Neural cell (in vitro differentiated cells): Measurements from ENCODE around the gene RAB1A. TPM values are rescaled to one million over a fixed set of nuclear protein-coding genes. Genes with fewer than 3 reads are reported as not detected.
"Not testable (repeated sequence)": the region's sequence is repeated elsewhere in the genome, so short reads cannot be mapped to it uniquely, and the experiment has no call there.

Experiments used
- H2AFZ ChIP-seq: fragments of 200-600, 300-800 bp; sonication (generic), shearing (Covaris generic); 2 replicates; pipeline ENCODE4 v1.6.0; 2014; ENCODE audit warnings: low read depth, mild to moderate bottlenecking, antibody characterized with exemption, low read length, moderate library complexity
- H3F3A ChIP-seq: fragments of 200-600 bp; shearing (Covaris generic); 2 replicates; pipeline ENCODE4 v1.6.1; 2016; ENCODE audit warnings: mild to moderate bottlenecking, moderate library complexity, mixed read lengths, antibody characterized with exemption, low read length; ENCODE audit not compliant: insufficient read depth, poor library complexity, severe bottlenecking
- H3K27ac ChIP-seq: fragments of 200-600, 300-800 bp; sonication (generic), shearing (Covaris generic); 2 replicates; pipeline ENCODE4 v1.5.1; 2014; ENCODE audit warnings: mild to moderate bottlenecking, low read length, moderate library complexity
- H3K27me3 ChIP-seq: fragments of 300-800, 200-600 bp; sonication (generic), shearing (Covaris generic); 2 replicates; pipeline ENCODE4 v1.6.0; 2014; ENCODE audit warnings: mild to moderate bottlenecking, low read depth, low read length, moderate library complexity; ENCODE audit not compliant: insufficient read depth
- H3K36me3 ChIP-seq: fragments of 300-800, 200-600 bp; sonication (generic), shearing (Covaris generic); 2 replicates; pipeline ENCODE4 v1.5.1; 2014; ENCODE audit warnings: mild to moderate bottlenecking, antibody characterized with exemption, low read length, moderate library complexity; ENCODE audit not compliant: insufficient read depth
- H3K4me2 ChIP-seq: fragments of 300-800, 200-600 bp; sonication (generic), shearing (Covaris generic); 2 replicates; pipeline ENCODE4 v1.6.0; 2014; ENCODE audit warnings: mild to moderate bottlenecking, low read length
- H3K4me3 ChIP-seq: fragments of 300-800, 200-600 bp; sonication (generic), shearing (Covaris generic); 2 replicates; pipeline ENCODE4 v1.5.1; 2014; ENCODE audit warnings: mild to moderate bottlenecking, low read length, moderate library complexity
- H3K79me2 ChIP-seq: fragments of 200-600 bp; shearing (Covaris generic); replicated peaks from 2 replicates; pipeline ENCODE4 v1.6.0; 2014; ENCODE audit warnings: mild to moderate bottlenecking, low read length, moderate library complexity; ENCODE audit not compliant: insufficient read depth
- H3K9ac ChIP-seq: fragments of 300-800, 200-600 bp; sonication (generic), shearing (Covaris generic); 2 replicates; pipeline ENCODE4 v1.6.1; 2016; ENCODE audit warnings: mild to moderate bottlenecking, low read length, mixed read lengths
- H3K9me2 ChIP-seq: fragments of 200-600 bp; shearing (Covaris generic); 2 replicates; pipeline ENCODE4 v1.6.1; 2016; ENCODE audit warnings: mild to moderate bottlenecking, low read length, mixed read lengths; ENCODE audit not compliant: insufficient read depth
- H3K9me3 ChIP-seq: fragments of 200-600, 300-800 bp; sonication (generic), shearing (Covaris generic); 2 replicates; pipeline ENCODE4 v1.6.1; 2016; ENCODE audit warnings: mild to moderate bottlenecking, mixed run types, low read length, moderate library complexity, mixed read lengths
- H4K20me1 ChIP-seq: fragments of 200-600 bp; shearing (Covaris generic); 2 replicates; pipeline ENCODE4 v1.6.1; 2016; ENCODE audit warnings: mild to moderate bottlenecking, mixed run types; ENCODE audit not compliant: insufficient read depth
- EP300 ChIP-seq: fragments of 450-650 bp; conservative IDR thresholded peaks from 2 replicates; pipeline ENCODE4 v1.6.1; 2014; ENCODE audit warnings: antibody characterized with exemption, mild to moderate bottlenecking, moderate library complexity; ENCODE audit not compliant: poor library complexity, severe bottlenecking
- EZH2 ChIP-seq: fragments of 200-600, 300-800 bp; shearing (Covaris generic), sonication (generic); IDR thresholded peaks from 2 replicates; pipeline ENCODE4 v1.6.1; 2014; ENCODE audit warnings: antibody characterized with exemption, low read length, borderline replicate concordance, mild to moderate bottlenecking; ENCODE audit not compliant: insufficient read depth, poor library complexity, severe bottlenecking
- MXI1 ChIP-seq: fragments of 450-650 bp; conservative IDR thresholded peaks from 2 replicates; pipeline ENCODE4 v1.6.1; 2014; ENCODE audit warnings: antibody characterized with exemption, mild to moderate bottlenecking; ENCODE audit not compliant: poor library complexity, severe bottlenecking
- POLR2AphosphoS5 ChIP-seq: IDR thresholded peaks from 2 replicates; pipeline ENCODE4 v1.6.1; 2012
- RAD21 ChIP-seq: fragments of 450-650 bp; conservative IDR thresholded peaks from 2 replicates; pipeline ENCODE4 v1.6.1; 2014; ENCODE audit warnings: antibody characterized with exemption, mild to moderate bottlenecking, moderate library complexity
- SMC3 ChIP-seq: fragments of 450-650 bp; conservative IDR thresholded peaks from 2 replicates; pipeline ENCODE4 v1.6.1; 2014; ENCODE audit warnings: antibody characterized with exemption, mild to moderate bottlenecking, moderate library complexity; ENCODE audit not compliant: poor library complexity
- TAF1 ChIP-seq: IDR thresholded peaks from 2 replicates; pipeline ENCODE4 v1.6.1; 2012; ENCODE audit warnings: low read depth
- polyA plus RNA-seq: library from polyadenylated mRNA; depleted of rRNA; stranded (reverse); fragments of >200 nt; gene quantifications from 2 replicates; pipeline ENCODE4 v1.2.3, GENCODE V29; 2014
- TF ChIP-seq, protein P1 (sequence below): fragments of 450-650 bp; IDR thresholded peaks from 2 replicates; pipeline ENCODE4 v1.5.1; 2014; ENCODE audit warnings: antibody characterized with exemption, mild to moderate bottlenecking, moderate library complexity; ENCODE audit not compliant: poor library complexity, severe bottlenecking
- TF ChIP-seq, protein P2 (sequence below): IDR thresholded peaks from 2 replicates; pipeline ENCODE4 v1.6.1; 2012; ENCODE audit warnings: borderline replicate concordance

RAB1A gene
- polyA plus RNA-seq, 1 donor from 2014 or later: 240 TPM

DNA sequence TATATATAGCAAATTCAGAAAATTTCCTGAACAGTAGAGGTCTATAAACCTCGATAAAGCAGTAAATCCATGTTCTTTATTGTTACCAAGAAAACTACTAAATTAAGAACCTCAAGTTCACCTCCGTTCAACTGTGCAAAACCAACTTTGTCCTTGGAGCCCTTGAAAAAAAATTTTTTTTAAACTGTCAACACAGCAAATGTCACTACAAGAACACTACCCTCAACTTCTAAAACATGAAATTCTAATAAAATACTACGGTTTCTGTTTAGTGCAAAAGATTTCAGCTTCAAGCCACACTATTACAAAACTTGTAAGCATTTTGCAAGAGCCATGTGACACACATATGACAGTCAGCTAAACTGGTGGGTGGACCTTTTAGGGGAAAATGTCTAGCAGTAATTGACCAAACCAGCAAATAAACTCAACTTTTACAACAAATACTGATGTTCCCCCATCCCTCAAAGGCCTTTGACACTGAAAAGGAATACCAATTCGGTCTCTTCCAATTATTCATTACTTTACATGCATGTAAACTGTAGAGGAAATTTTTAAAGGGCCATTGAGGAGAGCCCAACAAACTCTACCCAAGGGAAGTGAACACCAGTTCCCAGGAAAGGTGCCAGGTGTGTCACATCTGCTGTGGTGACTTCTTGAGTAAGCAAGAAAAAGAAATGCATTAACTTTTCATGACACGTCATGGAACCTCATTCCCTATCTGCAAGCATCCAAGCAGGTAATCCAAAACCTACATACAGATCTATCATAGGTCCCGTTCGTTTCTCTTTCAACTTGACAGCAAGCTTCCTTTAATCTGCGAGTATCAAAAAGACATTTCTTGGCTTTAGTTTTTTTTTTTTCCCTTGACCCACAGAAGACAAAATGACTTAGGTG lies 1.4 kb downstream of the RAB1A start:
- Histone ChIP-seq H2AFZ (no peak overlapping the region), H3K9me2 (no peaks in the 10 kb centered on the region), H4K20me1 (peaks cover 11% of the 10 kb centered on the region), H3K9ac (peak overlapping the region; percentile 99), H3K27me3 (no peaks in the 10 kb centered on the region), H3K79me2 (peaks cover 60% of the 10 kb centered on the region), H3K36me3 (no peaks in the 10 kb centered on the region), H3K9me3 (no peaks in the 10 kb centered on the region), H3K4me3 (peak overlapping the region; percentile 85), H3K27ac (peak overlapping the region; percentile 100), H3K4me2 (peak overlapping the region; percentile 57), H3F3A (peaks cover 3% of the 10 kb centered on the region)
- TF ChIP-seq TAF1: no peak
- no peak for TF ChIP-seq MXI1
- no peak for TF ChIP-seq POLR2AphosphoS5
- TF ChIP-seq RAD21: no peak
- TF ChIP-seq, protein P1, sequence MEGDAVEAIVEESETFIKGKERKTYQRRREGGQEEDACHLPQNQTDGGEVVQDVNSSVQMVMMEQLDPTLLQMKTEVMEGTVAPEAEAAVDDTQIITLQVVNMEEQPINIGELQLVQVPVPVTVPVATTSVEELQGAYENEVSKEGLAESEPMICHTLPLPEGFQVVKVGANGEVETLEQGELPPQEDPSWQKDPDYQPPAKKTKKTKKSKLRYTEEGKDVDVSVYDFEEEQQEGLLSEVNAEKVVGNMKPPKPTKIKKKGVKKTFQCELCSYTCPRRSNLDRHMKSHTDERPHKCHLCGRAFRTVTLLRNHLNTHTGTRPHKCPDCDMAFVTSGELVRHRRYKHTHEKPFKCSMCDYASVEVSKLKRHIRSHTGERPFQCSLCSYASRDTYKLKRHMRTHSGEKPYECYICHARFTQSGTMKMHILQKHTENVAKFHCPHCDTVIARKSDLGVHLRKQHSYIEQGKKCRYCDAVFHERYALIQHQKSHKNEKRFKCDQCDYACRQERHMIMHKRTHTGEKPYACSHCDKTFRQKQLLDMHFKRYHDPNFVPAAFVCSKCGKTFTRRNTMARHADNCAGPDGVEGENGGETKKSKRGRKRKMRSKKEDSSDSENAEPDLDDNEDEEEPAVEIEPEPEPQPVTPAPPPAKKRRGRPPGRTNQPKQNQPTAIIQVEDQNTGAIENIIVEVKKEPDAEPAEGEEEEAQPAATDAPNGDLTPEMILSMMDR: no peak
- no peak for TF ChIP-seq SMC3
- no peak for TF ChIP-seq EZH2
- TF ChIP-seq, protein P2, sequence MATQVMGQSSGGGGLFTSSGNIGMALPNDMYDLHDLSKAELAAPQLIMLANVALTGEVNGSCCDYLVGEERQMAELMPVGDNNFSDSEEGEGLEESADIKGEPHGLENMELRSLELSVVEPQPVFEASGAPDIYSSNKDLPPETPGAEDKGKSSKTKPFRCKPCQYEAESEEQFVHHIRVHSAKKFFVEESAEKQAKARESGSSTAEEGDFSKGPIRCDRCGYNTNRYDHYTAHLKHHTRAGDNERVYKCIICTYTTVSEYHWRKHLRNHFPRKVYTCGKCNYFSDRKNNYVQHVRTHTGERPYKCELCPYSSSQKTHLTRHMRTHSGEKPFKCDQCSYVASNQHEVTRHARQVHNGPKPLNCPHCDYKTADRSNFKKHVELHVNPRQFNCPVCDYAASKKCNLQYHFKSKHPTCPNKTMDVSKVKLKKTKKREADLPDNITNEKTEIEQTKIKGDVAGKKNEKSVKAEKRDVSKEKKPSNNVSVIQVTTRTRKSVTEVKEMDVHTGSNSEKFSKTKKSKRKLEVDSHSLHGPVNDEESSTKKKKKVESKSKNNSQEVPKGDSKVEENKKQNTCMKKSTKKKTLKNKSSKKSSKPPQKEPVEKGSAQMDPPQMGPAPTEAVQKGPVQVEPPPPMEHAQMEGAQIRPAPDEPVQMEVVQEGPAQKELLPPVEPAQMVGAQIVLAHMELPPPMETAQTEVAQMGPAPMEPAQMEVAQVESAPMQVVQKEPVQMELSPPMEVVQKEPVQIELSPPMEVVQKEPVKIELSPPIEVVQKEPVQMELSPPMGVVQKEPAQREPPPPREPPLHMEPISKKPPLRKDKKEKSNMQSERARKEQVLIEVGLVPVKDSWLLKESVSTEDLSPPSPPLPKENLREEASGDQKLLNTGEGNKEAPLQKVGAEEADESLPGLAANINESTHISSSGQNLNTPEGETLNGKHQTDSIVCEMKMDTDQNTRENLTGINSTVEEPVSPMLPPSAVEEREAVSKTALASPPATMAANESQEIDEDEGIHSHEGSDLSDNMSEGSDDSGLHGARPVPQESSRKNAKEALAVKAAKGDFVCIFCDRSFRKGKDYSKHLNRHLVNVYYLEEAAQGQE: no peak
- TF ChIP-seq EP300: no peak

DNA sequence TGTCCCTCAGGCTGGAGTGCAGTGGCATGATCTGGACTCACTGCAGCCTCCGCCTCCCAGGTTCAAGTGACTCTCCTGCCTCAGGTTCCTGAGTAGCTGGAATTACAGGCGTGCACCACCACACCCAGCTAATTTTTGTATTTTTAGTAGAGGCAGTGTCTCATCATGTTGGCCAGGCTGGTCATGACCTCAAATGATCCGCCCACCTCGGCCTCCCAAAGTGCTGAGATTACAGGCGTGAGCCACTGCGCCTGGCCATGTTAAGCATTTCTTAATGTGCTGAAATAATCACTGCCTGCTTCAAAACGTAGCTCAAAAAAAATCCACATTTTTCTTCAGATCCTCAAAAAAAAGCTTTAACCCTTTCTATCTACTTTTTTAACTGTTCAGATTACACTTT lies 4.4 kb downstream of the RAB1A start:
- not testable (repeated sequence) for H3K9me3 ChIP-seq, H3K4me2 ChIP-seq, H3K27me3 ChIP-seq, H3F3A ChIP-seq, H3K4me3 ChIP-seq, H2AFZ ChIP-seq, H3K9ac ChIP-seq, H3K27ac ChIP-seq, H3K36me3 ChIP-seq, H3K9me2 ChIP-seq
- H4K20me1 ChIP-seq: peaks cover 15% of the 10 kb centered on the region
- peaks cover 88% of the 10 kb centered on the region for H3K79me2 ChIP-seq
